Liver (tissue), 9 donors: ENCODE measurements around the gene FER. TPM values are rescaled to one million over a fixed set of nuclear protein-coding genes. Genes with fewer than 3 reads are reported as not detected.

Source experiments
- DNase-seq: peaks from one replicate; pipeline ENCODE4 v3.0.0-alpha.2; 2017; ENCODE audit warnings: low spot score
- H3K27ac ChIP-seq, 2 donors: one replicate each; pipeline ENCODE4 v1.7.0; 2013; ENCODE audit warnings: inconsistent platforms in 2 of 2, low read length in 2 of 2, control low read depth in 1 of 2, low read depth in 1 of 2, mild to moderate bottlenecking in 1 of 2
- H3K27me3 ChIP-seq, 4 donors: one replicate each; pipeline versions ENCODE4 v1.6.1 to v1.7.0; 2013; ENCODE audit warnings: low read length in 3 of 4, inconsistent platforms in 1 of 4, mild to moderate bottlenecking in 1 of 4, moderate library complexity in 1 of 4; ENCODE audit not compliant: control insufficient read depth in 4 of 4, insufficient read depth in 4 of 4
- H3K36me3 ChIP-seq, 4 donors: one replicate each; pipeline versions ENCODE4 v1.6.1 to v1.7.0; 2013; ENCODE audit warnings: low read length in 3 of 4, mild to moderate bottlenecking in 3 of 4, low read depth in 1 of 4, moderate library complexity in 1 of 4; ENCODE audit not compliant: control insufficient read depth in 4 of 4, insufficient read depth in 3 of 4
- H3K4me1 ChIP-seq, 4 donors: one replicate each; pipeline versions ENCODE4 v1.6.1 to v1.7.0; 2013; ENCODE audit warnings: low read length in 3 of 4, mild to moderate bottlenecking in 3 of 4, moderate library complexity in 1 of 4; ENCODE audit not compliant: control insufficient read depth in 4 of 4, insufficient read depth in 4 of 4
- H3K4me3 ChIP-seq, 3 donors: one replicate each; pipeline versions ENCODE4 v1.6.1 to v1.7.0; 2013; ENCODE audit warnings: low read length in 3 of 3, control low read depth in 1 of 3, low read depth in 1 of 3, mild to moderate bottlenecking in 1 of 3
- H3K9ac ChIP-seq, 2 donors: one replicate each; pipeline ENCODE4 v1.7.0; 2013; ENCODE audit warnings: low read length in 2 of 2, mild to moderate bottlenecking in 2 of 2, moderate library complexity in 2 of 2, control low read depth in 1 of 2, low read depth in 1 of 2
- H3K9me3 ChIP-seq, 4 donors: one replicate each; pipeline versions ENCODE4 v1.6.1 to v1.7.0; 2013; ENCODE audit warnings: low read length in 3 of 4; ENCODE audit not compliant: control insufficient read depth in 4 of 4
- ATF3 ChIP-seq: IDR thresholded peaks from 2 replicates; pipeline ENCODE4 v1.6.1; 2016; ENCODE audit warnings: antibody characterized with exemption
- CTCF ChIP-seq: fragments of 150-350 bp; IDR thresholded peaks from 2 replicates; pipeline ENCODE4 v1.5.1; 2017; ENCODE audit warnings: improper control_type of control experiment, low read depth, low read length; ENCODE audit not compliant: missing input control
- FOXA2 ChIP-seq: IDR thresholded peaks from 2 replicates; pipeline ENCODE4 v1.6.1; 2016; ENCODE audit warnings: antibody characterized with exemption
- GABPA ChIP-seq, 2 donors: IDR thresholded peaks in 1 of 2; conservative IDR thresholded peaks in 1 of 2; 2 replicates each; pipeline ENCODE4 v1.6.1; 2016; ENCODE audit warnings: antibody characterized with exemption in 2 of 2, mild to moderate bottlenecking in 1 of 2, moderate library complexity in 1 of 2
- HNF4A ChIP-seq, 2 donors: conservative IDR thresholded peaks; 2 replicates each; pipeline ENCODE4 v1.6.1; 2016; ENCODE audit warnings: antibody characterized with exemption in 2 of 2, mild to moderate bottlenecking in 2 of 2
- HNF4G ChIP-seq: IDR thresholded peaks from 2 replicates; pipeline ENCODE4 v1.6.1; 2016; ENCODE audit warnings: antibody characterized with exemption
- JUND ChIP-seq, 2 donors: IDR thresholded peaks; 2 replicates each; pipeline ENCODE4 v1.6.1; 2016; ENCODE audit warnings: antibody characterized with exemption in 2 of 2
- NR2F2 ChIP-seq: IDR thresholded peaks from 2 replicates; pipeline ENCODE4 v1.6.1; 2016; ENCODE audit warnings: antibody characterized with exemption
- RAD21 ChIP-seq, 2 donors: IDR thresholded peaks; 2 replicates each; pipeline ENCODE4 v1.6.1; 2016; ENCODE audit warnings: antibody characterized with exemption in 2 of 2, mild to moderate bottlenecking in 2 of 2
- REST ChIP-seq: IDR thresholded peaks from 2 replicates; pipeline ENCODE4 v1.6.1; 2016; ENCODE audit warnings: antibody characterized with exemption, mild to moderate bottlenecking
- RXRA ChIP-seq, 2 donors: IDR thresholded peaks; 2 replicates each; pipeline ENCODE4 v1.6.1; 2017 to 2018; ENCODE audit warnings: antibody characterized with exemption in 2 of 2, mild to moderate bottlenecking in 1 of 2
- SP1 ChIP-seq: IDR thresholded peaks from 2 replicates; pipeline ENCODE4 v1.6.1; 2018; ENCODE audit warnings: antibody characterized with exemption, mild to moderate bottlenecking
- TAF1 ChIP-seq: conservative IDR thresholded peaks from 2 replicates; pipeline ENCODE4 v1.6.1; 2016; ENCODE audit warnings: antibody characterized with exemption, mild to moderate bottlenecking
- YY1 ChIP-seq: IDR thresholded peaks from 2 replicates; pipeline ENCODE4 v1.6.1; 2016; ENCODE audit warnings: antibody characterized with exemption, mild to moderate bottlenecking
- WGBS: extraction: QIAGEN DNeasy Blood & Tissue Kit; methylation state at CpG from one replicate; pipeline ENCODE4 v1.1.7; 2013; 5-methylcytosine and 5-hydroxymethylcytosine counted together
- polyA plus RNA-seq, 2 donors: library from polyadenylated mRNA; stranded (reverse) in 1 of 2; unstranded in 1 of 2; fragments of 200-250 nt in 1 of 2; fragments of >200 nt in 1 of 2; fragmentation: Nextera tagmentation in 1 of 2; extraction: Ambion mirVana in 1 of 2; gene quantifications; one replicate each; pipeline versions ENCODE4 v1.2.1 to v1.2.3, GENCODE V29; 2013 to 2015
- total RNA-seq, 2 donors: library from RNA; depleted of rRNA; stranded (reverse); fragments of >200 nt; gene quantifications; one replicate each; pipeline ENCODE4 v1.2.3, GENCODE V29; 2014
- donor health status: healthy.
- donor health status: healthy.
- donor health status: healthy.
- donor health status: healthy.
- donor health status: healthy.

Gene FER
- total and polyA plus RNA-seq, 4 donors, result 0.83 to 9.8 (median 5.9) TPM

GRCh38 chr5:108753877-108754276, 6.2 kb downstream of the FER start:
- Histone ChIP-seq H3K36me3 (no peaks in the 10 kb centered on the region), H3K4me1 (peaks cover 0 to 7% (median 3%) of the 10 kb centered on the region in 4 donors), H3K27me3 (no peaks in the 10 kb centered on the region), H3K9me3 (no peaks in the 10 kb centered on the region), H3K4me3 (no peak overlapping the region), H3K9ac (no peak overlapping the region), H3K27ac (no peak overlapping the region)
- 94% methylated on average over 6 of the region's 6 CpGs for WGBS
- DNase-seq, result no peak
- TF ChIP-seq SP1 (no peak), TAF1 (no peak), RAD21 (IDR thresholded peaks at IDR 0.05) (no peak), FOXA2 (no peak), CTCF (no peak), HNF4G (no peak), JUND (IDR thresholded peaks at IDR 0.05) (no peak), REST (no peak), RXRA (IDR thresholded peaks at IDR 0.05) (no peak), YY1 (no peak), HNF4A (conservative IDR thresholded peaks at IDR 0.05) (no peak), ATF3 (no peak), GABPA (IDR thresholded peaks at IDR 0.05 in 1 of 2, conservative IDR thresholded peaks at IDR 0.05 in 1 of 2) (no peak)

- Histone ChIP-seq H3K27ac (no peak overlapping the region), H3K4me3 (no peak overlapping the region), H3K36me3 (peaks cover 0 to 3% (median 0%) of the 10 kb centered on the region in 4 donors), H3K27me3 (no peaks in the 10 kb centered on the region), H3K4me1 (no peaks in the 10 kb centered on the region), H3K9ac (no peak overlapping the region), H3K9me3 (peaks cover 0 to 4% (median 1%) of the 10 kb centered on the region in 4 donors)
- no peak for DNase-seq
- 97% methylated on average over 1 of the region's 1 CpG for WGBS
- TF ChIP-seq RAD21 (IDR thresholded peaks at IDR 0.05), result no peak
- no peak for TF ChIP-seq RXRA (IDR thresholded peaks at IDR 0.05)
- no peak for TF ChIP-seq NR2F2
Measured at GRCh38 chr5:108760512-108760911, 12.8 kb downstream of the FER start.

GRCh38 chr5:108762660-108763059, 15.0 kb downstream of the FER start:
- Histone ChIP-seq H3K27ac (no peak overlapping the region), H3K36me3 (peaks cover 0 to 3% (median 0%) of the 10 kb centered on the region in 4 donors), H3K9me3 (peaks cover 0 to 4% (median 1%) of the 10 kb centered on the region in 4 donors), H3K27me3 (no peaks in the 10 kb centered on the region), H3K4me3 (no peak overlapping the region), H3K9ac (no peak overlapping the region), H3K4me1 (no peaks in the 10 kb centered on the region)
- no peak for DNase-seq
- WGBS, result 66% methylated on average over 3 of the region's 3 CpGs
- TF ChIP-seq REST, result no peak
